GM12878 (cell line): ENCODE measurements around the gene MAGEA2B. TPM values are rescaled to one million over a fixed set of nuclear protein-coding genes. Genes with fewer than 3 reads are reported as not detected.

Experiments
- ATAC-seq: fragments of 200-7000 bp; cut with Tn5 transposase; 3 replicates; pipeline ENCODE4 v1.9.1; 2020; ENCODE audit warnings: mild to moderate bottlenecking, moderate library complexity
- BruUV-seq: library from RNA; stranded (reverse); fragments of 400-500 nt; replicated peaks from 2 replicates; lab custom pipeline; 2021; lab: Mats Ljungman, UMichigan
- CTCF ChIA-PET: fragments of 300-600 bp; sonication (Branson Sonifier 250); formaldehyde crosslinking; extraction: SDS; loops from one replicate; lab custom pipeline; 2021; ENCODE audit warnings: inconsistent platforms; lab: Yijun Ruan, JAX
- POLR2A ChIA-PET: fragments of 350-600 bp; formaldehyde crosslinking; extraction: SDS; loops from one replicate; lab custom pipeline; 2021; ENCODE audit warnings: inconsistent platforms; lab: Charles Lee
- RAD21 ChIA-PET: fragments of 300-600 bp; sonication (Branson Sonifier 250); formaldehyde crosslinking; loops from one replicate; lab custom pipeline; 2023; ENCODE audit warnings: antibody characterized with exemption; ENCODE audit not compliant: unreplicated experiment; lab: Charles Lee
- SMC1A ChIA-PET: fragments of 300-600 bp; sonication (Branson Sonifier 250); formaldehyde crosslinking; loops from one replicate; lab custom pipeline; 2023; ENCODE audit not compliant: unreplicated experiment, uncharacterized antibody; lab: Charles Lee
- DNase-seq: peaks from one replicate; pipeline ENCODE4 v3.0.0-alpha.2; 2011; ENCODE audit warnings: low read depth, low spot score
- FAIRE-seq: peaks from 3 replicates; lab custom pipeline; 2011; peaks lifted over from hg19 to GRCh38; lab: Jason Lieb, UNC
- H2AFZ ChIP-seq: 2 replicates; pipeline ENCODE4 v1.6.0; 2011; ENCODE audit warnings: low read depth, low read length, control low read depth; ENCODE audit not compliant: control insufficient read depth
- H3K27ac ChIP-seq: 2 replicates; pipeline ENCODE4 v1.5.1; 2011; ENCODE audit warnings: control low read depth; ENCODE audit not compliant: control insufficient read depth, insufficient read depth
- H3K27me3 ChIP-seq, 2 experiments: replicated peaks in 1 of 2; 2 replicates each; pipeline versions ENCODE4 v1.6.0 to v1.6.1; 2011; ENCODE audit warnings: low read length in 1 of 2; ENCODE audit not compliant: control insufficient read depth in 2 of 2, insufficient read depth in 2 of 2
- H3K36me3 ChIP-seq, 2 experiments: 2 replicates each; pipeline ENCODE4 v1.5.1; 2011; ENCODE audit warnings: low read length in 1 of 2; ENCODE audit not compliant: control insufficient read depth in 2 of 2, insufficient read depth in 2 of 2
- H3K4me1 ChIP-seq: 2 replicates; pipeline ENCODE4 v1.6.1; 2011; ENCODE audit warnings: mild to moderate bottlenecking, low read length, moderate library complexity, mixed read lengths; ENCODE audit not compliant: control insufficient read depth, insufficient read depth
- H3K4me2 ChIP-seq: 2 replicates; pipeline ENCODE4 v1.6.0; 2011; ENCODE audit warnings: control low read depth; ENCODE audit not compliant: control insufficient read depth, insufficient read depth
- H3K4me3 ChIP-seq: fragments of 200-600 bp; sonication (generic); 2 replicates; pipeline ENCODE4 v1.5.1; 2016
- H3K79me2 ChIP-seq: 2 replicates; pipeline ENCODE4 v1.6.0; 2011; ENCODE audit warnings: low read length; ENCODE audit not compliant: control insufficient read depth, insufficient read depth
- H3K9ac ChIP-seq: 2 replicates; pipeline ENCODE4 v1.8.0; 2011; ENCODE audit warnings: low read length, control low read depth, mixed read lengths; ENCODE audit not compliant: control insufficient read depth, insufficient read depth
- H3K9me3 ChIP-seq: replicated peaks from 3 replicates; pipeline ENCODE4 v1.5.1; 2011; ENCODE audit warnings: mild to moderate bottlenecking, low read length; ENCODE audit not compliant: control insufficient read depth, insufficient read depth
- H4K20me1 ChIP-seq: 2 replicates; pipeline ENCODE4 v1.6.0; 2011; ENCODE audit not compliant: control insufficient read depth, insufficient read depth
- BCL3 ChIP-seq: IDR thresholded peaks from 2 replicates; pipeline ENCODE4 v1.6.1; 2011; ENCODE audit warnings: borderline replicate concordance, low read depth, mild to moderate bottlenecking, moderate library complexity, low read length; ENCODE audit not compliant: insufficient read depth, poor library complexity, severe bottlenecking
- EED ChIP-seq: sonication (generic); IDR thresholded peaks from 2 replicates; pipeline ENCODE4 v1.6.1; 2016; ENCODE audit warnings: antibody characterized with exemption, low read depth
- HDGF ChIP-seq: fragments of 450-650 bp; IDR thresholded peaks from 2 replicates; pipeline ENCODE4 v1.6.1; 2016; ENCODE audit warnings: antibody characterized with exemption
- JUND ChIP-seq: IDR thresholded peaks from 2 replicates; pipeline ENCODE4 v1.6.1; 2012; ENCODE audit warnings: low read depth, mild to moderate bottlenecking, low read length, improper control_type of control experiment, moderate library complexity
- MLLT1 ChIP-seq: fragments of 450-650 bp; IDR thresholded peaks from 2 replicates; pipeline ENCODE4 v1.6.1; 2016; ENCODE audit warnings: mild to moderate bottlenecking
- MYB ChIP-seq: fragments of 150-350 bp; IDR thresholded peaks from 2 replicates; pipeline ENCODE4 v1.6.1; 2014; ENCODE audit warnings: mild to moderate bottlenecking, low read depth, low read length, borderline replicate concordance
- PKNOX1 ChIP-seq: fragments of 450-650 bp; IDR thresholded peaks from 2 replicates; pipeline ENCODE4 v1.6.1; 2016; ENCODE audit warnings: mild to moderate bottlenecking
- POLR2AphosphoS2 ChIP-seq: IDR thresholded peaks from 2 replicates; pipeline ENCODE4 v1.6.1; 2011; ENCODE audit warnings: low read depth, mild to moderate bottlenecking, low read length, improper control_type of control experiment, moderate library complexity
- TCF3 ChIP-seq: IDR thresholded peaks from 2 replicates; pipeline ENCODE4 v1.6.1; 2012; ENCODE audit warnings: low read depth, mild to moderate bottlenecking, low read length, borderline replicate concordance; ENCODE audit not compliant: insufficient read depth
- ZNF207 ChIP-seq: fragments of 450-650 bp; IDR thresholded peaks from 2 replicates; pipeline ENCODE4 v1.6.1; 2014; ENCODE audit warnings: antibody characterized with exemption, mild to moderate bottlenecking, borderline replicate concordance
- ZNF217 ChIP-seq: fragments of 450-650 bp; IDR thresholded peaks from 2 replicates; pipeline ENCODE4 v1.6.1; 2017; ENCODE audit warnings: antibody characterized with exemption, mild to moderate bottlenecking
- WGBS: methylation state at CpG from one replicate; pipeline ENCODE4 v1.1.6; 2016; ENCODE audit warnings: low lambda C conversion rate; ENCODE audit not compliant: insufficient replicate concordance, insufficient coverage; ENCODE audit errors: missing lambda C conversion rate; 5-methylcytosine and 5-hydroxymethylcytosine counted together
- in situ Hi-C: fragments of 300-500 bp; cut with MboI; formaldehyde crosslinking; loops from 9 replicates; pipeline ENCODE4 v1.14.3; 2018; ENCODE audit warnings: mixed read lengths
- intact Hi-C: fragments of 100-400 bp; cut with micrococcal nuclease; formaldehyde crosslinking; loops from one replicate; pipeline ENCODE4 v1.14.2; 2022; ENCODE audit not compliant: unreplicated experiment
- polyA plus RNA-seq, 11 experiments: library from polyadenylated mRNA; depleted of rRNA in 4 of 11; unstranded in 6 of 11; stranded (reverse) in 5 of 11; fragments of >200 nt; fragmentation: Nextera tagmentation in 4 of 11; fragmentation: Illumina TruSeq in 1 of 11; extraction: Ambion mirVana in 4 of 11; extraction: Trizol in 1 of 11; gene quantifications; 1 replicate in 1 of 11; 2 replicates in 10 of 11; pipeline versions ENCODE4 v1.2.1 to v1.2.3, GENCODE V29; 2011 to 2016; ENCODE audit warnings: inconsistent platforms in 2 of 11, missing spikeins in 2 of 11, low read depth in 1 of 11
- total RNA-seq, 4 experiments: library from RNA; depleted of rRNA in 3 of 4; stranded (reverse); fragments of >200 nt in 3 of 4; fragmentation: Illumina TruSeq in 1 of 4; extraction: Trizol in 1 of 4; gene quantifications; 2 replicates each; pipeline versions ENCODE4 v1.2.1 to v1.2.3, GENCODE V29; 2013 to 2021

The MAGEA2B gene
- total and polyA plus RNA-seq, 10 of the 15 experiments (the other 5 are each of a cell fraction or from before 2014, with no cell fraction given), result not detected

GRCh38 chrX:152735101-152735500 lies 20.7 kb downstream of the MAGEA2B start:
- Histone ChIP-seq H3K79me2 (no peaks in the 10 kb centered on the region), H4K20me1 (no peaks in the 10 kb centered on the region), H2AFZ (no peak overlapping the region), H3K9me3 (no peaks in the 10 kb centered on the region), H3K27ac (no peak overlapping the region), H3K36me3 (no peaks in the 10 kb centered on the region), H3K9ac (no peak overlapping the region), H3K4me1 (no peaks in the 10 kb centered on the region), H3K4me3 (no peak overlapping the region), H3K27me3 (no peaks in the 10 kb centered on the region), H3K4me2 (no peak overlapping the region)
- ATAC-seq, result no peak
- BruUV-seq, result no TSS peak
- POLR2A ChIA-PET, result no interaction called here
- DNase-seq, result no peak
- FAIRE-seq, result no peak
- intact Hi-C loops, result no loop called here
- CTCF ChIA-PET, result no interaction called here
- TF ChIP-seq ZNF217 (no peak), JUND (no peak), HDGF (no peak), MYB (no peak), ZNF207 (no peak), PKNOX1 (no peak), TCF3 (no peak), BCL3 (no peak), POLR2AphosphoS2 (no peak), MLLT1 (no peak), EED (no peak)
- SMC1A ChIA-PET, result no interaction called here
- WGBS, result 5% methylated on average over 2 of the region's 2 CpGs
- RAD21 ChIA-PET, result no interaction called here
- in situ Hi-C loops, result no loop called here
